Hepatocyte (in vitro differentiated cells): ENCODE results near the gene LIMS4.
"Not testable (repeated sequence)": the region's sequence is repeated elsewhere in the genome, so short reads cannot be mapped to it uniquely, and the experiment has no call there.

ENCODE experiments used
- CTCF ChIP-seq: fragments of 200-600 bp; sonication (generic); IDR thresholded peaks from 2 replicates; pipeline ENCODE4 v1.5.1; 2016; ENCODE audit warnings: antibody characterized with exemption, mild to moderate bottlenecking; ENCODE audit not compliant: poor library complexity
- EZH2 ChIP-seq: fragments of 200-600 bp; sonication (generic); IDR thresholded peaks from 2 replicates; pipeline ENCODE4 v1.6.1; 2016; ENCODE audit warnings: antibody characterized with exemption, mild to moderate bottlenecking, borderline replicate concordance

GRCh38 chr2:110441905-110442304 is 30.7 kb downstream of the LIMS4 start:
- not testable (repeated sequence) for TF ChIP-seq CTCF, EZH2
